Measurements from ENCODE around the gene ATF7. TPM values are rescaled to one million over a fixed set of nuclear protein-coding genes. Genes with fewer than 3 reads are reported as not detected.

ATF7 gene
- total and polyA plus RNA-seq, 2 of the 13 experiments (the other 11 are each of a cell fraction or from before 2014, with no cell fraction given): 9.6 to 16.2 TPM

GRCh38 chr12:53492830-53493609 is 133.2 kb downstream of the ATF7 start (continued):
- TF ChIP-seq PAXIP1 (CRISPR knock-in tag; conservative IDR thresholded peaks at IDR 0.05) (peak; percentile 54), ZNF205 (CRISPR knock-in tag; IDR thresholded peaks at IDR 0.05) (no peak), ZNF180 (CRISPR knock-in tag; IDR thresholded peaks at IDR 0.05; ENCODE audit: borderline replicate concordance, low read depth) (no peak), FOXJ3 (CRISPR knock-in tag; IDR thresholded peaks at IDR 0.05; ENCODE audit: borderline replicate concordance) (no peak), KLF13 (CRISPR knock-in tag; IDR thresholded peaks at IDR 0.05) (no peak), ZNF501 (CRISPR knock-in tag; IDR thresholded peaks at IDR 0.05) (0 out of 2 replicates have a peak, but pooled peaks have one; percentile 36), SP2 (CRISPR knock-in tag; IDR thresholded peaks at IDR 0.05) (no peak), MAX (IDR thresholded peaks at IDR 0.05) (peak; percentile 48; the same call in 1 of the 2 replicates), HNRNPK (IDR thresholded peaks at IDR 0.05; ENCODE audit: low read depth, low read length, poor library complexity, severe bottlenecking) (peak; percentile 85), HMGXB4 (CRISPR knock-in tag; IDR thresholded peaks at IDR 0.05; ENCODE audit: borderline replicate concordance in 1 of 2, low read depth in 1 of 2) (0 out of 4 replicates have a peak, but pooled peaks of 1 of the 2 experiments have one; percentile 24), MTF2 (CRISPR knock-in tag; IDR thresholded peaks at IDR 0.05; ENCODE audit: borderline replicate concordance) (no peak), YEATS2 (CRISPR knock-in tag; IDR thresholded peaks at IDR 0.05; ENCODE audit: borderline replicate concordance) (peak; percentile 45; the same call in 1 of the 2 replicates), ZNF703 (CRISPR knock-in tag; IDR thresholded peaks at IDR 0.05; ENCODE audit: borderline replicate concordance) (no peak), SP1 (IDR thresholded peaks at IDR 0.05) (no peak), SP1 (CRISPR knock-in tag; IDR thresholded peaks at IDR 0.05) (peak; percentile 58; the same call in 1 of the 2 replicates), ZNF615 (CRISPR knock-in tag; IDR thresholded peaks at IDR 0.05; ENCODE audit: borderline replicate concordance) (no peak), GABPB1 (CRISPR knock-in tag; IDR thresholded peaks at IDR 0.05) (peak; percentile 76; the same call in 1 of the 2 replicates), FOXC1 (CRISPR knock-in tag; IDR thresholded peaks at IDR 0.05; ENCODE audit: borderline replicate concordance) (0 out of 2 replicates have a peak, but pooled peaks have one; percentile 65), ZNF530 (CRISPR knock-in tag; IDR thresholded peaks at IDR 0.05; ENCODE audit: low read depth) (no peak), RFX1 (IDR thresholded peaks at IDR 0.05) (peak; percentile 77), RFXAP (CRISPR knock-in tag; IDR thresholded peaks at IDR 0.05; ENCODE audit: borderline replicate concordance) (no peak; the same call in 1 of the 2 replicates), GLI4 (CRISPR knock-in tag; IDR thresholded peaks at IDR 0.05; ENCODE audit: borderline replicate concordance) (no peak), TEF (CRISPR knock-in tag; IDR thresholded peaks at IDR 0.05) (no peak), PCBP1 (IDR thresholded peaks at IDR 0.05; ENCODE audit: borderline replicate concordance, low read depth, low read length) (no peak)

Data from HepG2 (cell line).